ENCODE results near the gene KCNIP1. TPM values are rescaled to one million over a fixed set of nuclear protein-coding genes. Genes with fewer than 3 reads are reported as not detected.

KCNIP1 gene
- total RNA-seq, 1 donor from 2014 or later = not detected

Other genes with a start within 250 kb of the KCNIP1 start
- 3.0 TPM for gene LCP2, start 206.2 kb upstream of the KCNIP1 start, total RNA-seq
- 0.64 TPM for gene KCNMB1, start 114.7 kb upstream of the KCNIP1 start, total RNA-seq

Data from esophagus mucosa (tissue), 1 donor.